Neural cell (in vitro differentiated cells): ENCODE data around the gene CAPN12. TPM values are rescaled to one million over a fixed set of nuclear protein-coding genes. Genes with fewer than 3 reads are reported as not detected.

Experiments used
- H2AFZ ChIP-seq: fragments of 200-600, 300-800 bp; sonication (generic), shearing (Covaris generic); 2 replicates; pipeline ENCODE4 v1.6.0; 2014; ENCODE audit warnings: low read depth, mild to moderate bottlenecking, antibody characterized with exemption, low read length, moderate library complexity
- H3F3A ChIP-seq: fragments of 200-600 bp; shearing (Covaris generic); 2 replicates; pipeline ENCODE4 v1.6.1; 2016; ENCODE audit warnings: mild to moderate bottlenecking, moderate library complexity, mixed read lengths, antibody characterized with exemption, low read length; ENCODE audit not compliant: insufficient read depth, poor library complexity, severe bottlenecking
- H3K27ac ChIP-seq: fragments of 200-600, 300-800 bp; sonication (generic), shearing (Covaris generic); 2 replicates; pipeline ENCODE4 v1.5.1; 2014; ENCODE audit warnings: mild to moderate bottlenecking, low read length, moderate library complexity
- H3K27me3 ChIP-seq: fragments of 300-800, 200-600 bp; sonication (generic), shearing (Covaris generic); 2 replicates; pipeline ENCODE4 v1.6.0; 2014; ENCODE audit warnings: mild to moderate bottlenecking, low read depth, low read length, moderate library complexity; ENCODE audit not compliant: insufficient read depth
- H3K36me3 ChIP-seq: fragments of 300-800, 200-600 bp; sonication (generic), shearing (Covaris generic); 2 replicates; pipeline ENCODE4 v1.5.1; 2014; ENCODE audit warnings: mild to moderate bottlenecking, antibody characterized with exemption, low read length, moderate library complexity; ENCODE audit not compliant: insufficient read depth
- H3K4me2 ChIP-seq: fragments of 300-800, 200-600 bp; sonication (generic), shearing (Covaris generic); 2 replicates; pipeline ENCODE4 v1.6.0; 2014; ENCODE audit warnings: mild to moderate bottlenecking, low read length
- H3K4me3 ChIP-seq: fragments of 300-800, 200-600 bp; sonication (generic), shearing (Covaris generic); 2 replicates; pipeline ENCODE4 v1.5.1; 2014; ENCODE audit warnings: mild to moderate bottlenecking, low read length, moderate library complexity
- H3K79me2 ChIP-seq: fragments of 200-600 bp; shearing (Covaris generic); replicated peaks from 2 replicates; pipeline ENCODE4 v1.6.0; 2014; ENCODE audit warnings: mild to moderate bottlenecking, low read length, moderate library complexity; ENCODE audit not compliant: insufficient read depth
- H3K9ac ChIP-seq: fragments of 300-800, 200-600 bp; sonication (generic), shearing (Covaris generic); 2 replicates; pipeline ENCODE4 v1.6.1; 2016; ENCODE audit warnings: mild to moderate bottlenecking, low read length, mixed read lengths
- H3K9me2 ChIP-seq: fragments of 200-600 bp; shearing (Covaris generic); 2 replicates; pipeline ENCODE4 v1.6.1; 2016; ENCODE audit warnings: mild to moderate bottlenecking, low read length, mixed read lengths; ENCODE audit not compliant: insufficient read depth
- H3K9me3 ChIP-seq: fragments of 200-600, 300-800 bp; sonication (generic), shearing (Covaris generic); 2 replicates; pipeline ENCODE4 v1.6.1; 2016; ENCODE audit warnings: mild to moderate bottlenecking, mixed run types, low read length, moderate library complexity, mixed read lengths
- H4K20me1 ChIP-seq: fragments of 200-600 bp; shearing (Covaris generic); 2 replicates; pipeline ENCODE4 v1.6.1; 2016; ENCODE audit warnings: mild to moderate bottlenecking, mixed run types; ENCODE audit not compliant: insufficient read depth
- CTCF ChIP-seq: fragments of 450-650 bp; IDR thresholded peaks from 2 replicates; pipeline ENCODE4 v1.5.1; 2014; ENCODE audit warnings: antibody characterized with exemption, mild to moderate bottlenecking, moderate library complexity; ENCODE audit not compliant: poor library complexity, severe bottlenecking
- EP300 ChIP-seq: fragments of 450-650 bp; conservative IDR thresholded peaks from 2 replicates; pipeline ENCODE4 v1.6.1; 2014; ENCODE audit warnings: antibody characterized with exemption, mild to moderate bottlenecking, moderate library complexity; ENCODE audit not compliant: poor library complexity, severe bottlenecking
- EZH2 ChIP-seq: fragments of 200-600, 300-800 bp; shearing (Covaris generic), sonication (generic); IDR thresholded peaks from 2 replicates; pipeline ENCODE4 v1.6.1; 2014; ENCODE audit warnings: antibody characterized with exemption, low read length, borderline replicate concordance, mild to moderate bottlenecking; ENCODE audit not compliant: insufficient read depth, poor library complexity, severe bottlenecking
- MXI1 ChIP-seq: fragments of 450-650 bp; conservative IDR thresholded peaks from 2 replicates; pipeline ENCODE4 v1.6.1; 2014; ENCODE audit warnings: antibody characterized with exemption, mild to moderate bottlenecking; ENCODE audit not compliant: poor library complexity, severe bottlenecking
- POLR2AphosphoS5 ChIP-seq: IDR thresholded peaks from 2 replicates; pipeline ENCODE4 v1.6.1; 2012
- RAD21 ChIP-seq: fragments of 450-650 bp; conservative IDR thresholded peaks from 2 replicates; pipeline ENCODE4 v1.6.1; 2014; ENCODE audit warnings: antibody characterized with exemption, mild to moderate bottlenecking, moderate library complexity
- REST ChIP-seq: IDR thresholded peaks from 2 replicates; pipeline ENCODE4 v1.6.1; 2012; ENCODE audit warnings: borderline replicate concordance
- SMC3 ChIP-seq: fragments of 450-650 bp; conservative IDR thresholded peaks from 2 replicates; pipeline ENCODE4 v1.6.1; 2014; ENCODE audit warnings: antibody characterized with exemption, mild to moderate bottlenecking, moderate library complexity; ENCODE audit not compliant: poor library complexity
- TAF1 ChIP-seq: IDR thresholded peaks from 2 replicates; pipeline ENCODE4 v1.6.1; 2012; ENCODE audit warnings: low read depth
- polyA plus RNA-seq: library from polyadenylated mRNA; depleted of rRNA; stranded (reverse); fragments of >200 nt; gene quantifications from 2 replicates; pipeline ENCODE4 v1.2.3, GENCODE V29; 2014

The CAPN12 gene
- polyA plus RNA-seq, 1 donor from 2014 or later = not detected

GRCh38 chr19:38718747-38719543, 25.3 kb downstream of the CAPN12 start:
- Histone ChIP-seq H3K9me2 (no peaks in the 10 kb centered on the region), H3K27me3 (no peaks in the 10 kb centered on the region), H4K20me1 (no peaks in the 10 kb centered on the region), H2AFZ (no peak overlapping the region), H3K9me3 (no peaks in the 10 kb centered on the region), H3F3A (no peaks in the 10 kb centered on the region), H3K4me2 (no peak overlapping the region), H3K27ac (no peak overlapping the region), H3K79me2 (no peaks in the 10 kb centered on the region), H3K9ac (no peak overlapping the region), H3K4me3 (no peak overlapping the region), H3K36me3 (no peaks in the 10 kb centered on the region)
- no peak for TF ChIP-seq MXI1

- no peaks in the 10 kb centered on the region for H3K27me3 ChIP-seq
- H3K9ac ChIP-seq = no peak overlapping the region
- H3K9me2 ChIP-seq = no peaks in the 10 kb centered on the region
- H3K79me2 ChIP-seq = no peaks in the 10 kb centered on the region
- no peak overlapping the region for H2AFZ ChIP-seq
- no peak overlapping the region for H3K4me2 ChIP-seq
- no peaks in the 10 kb centered on the region for H3F3A ChIP-seq
- no peaks in the 10 kb centered on the region for H3K36me3 ChIP-seq
- H3K27ac ChIP-seq = no peak overlapping the region
- TF ChIP-seq EP300 (no peak), SMC3 (no peak), POLR2AphosphoS5 (no peak), MXI1 (no peak), EZH2 (no peak), CTCF (no peak), TAF1 (no peak), RAD21 (no peak), REST (no peak)
- no peak overlapping the region for H3K4me3 ChIP-seq
- no peaks in the 10 kb centered on the region for H4K20me1 ChIP-seq
- no peaks in the 10 kb centered on the region for H3K9me3 ChIP-seq
Measured at GRCh38 chr19:38717855-38718254, 26.4 kb downstream of the CAPN12 start.
